GM23338 (cell line): ENCODE measurements around the gene C1QTNF4.

ENCODE experiments used
- CTCF ChIP-seq, 2 experiments: fragments of 200-600 bp in 1 of 2; sonication (generic) in 1 of 2; conservative IDR thresholded peaks; 2 replicates each; pipeline versions ENCODE4 v1.5.1 to v1.6.1; 2016 to 2017; ENCODE audit warnings: antibody characterized with exemption in 2 of 2, low read depth in 2 of 2, mild to moderate bottlenecking in 2 of 2, moderate library complexity in 1 of 2
- EZH2phosphoT487 ChIP-seq: fragments of 200-600 bp; sonication (generic); IDR thresholded peaks from one replicate; pipeline ENCODE4 v1.8.1; 2018; ENCODE audit warnings: antibody characterized with exemption; ENCODE audit not compliant: unreplicated experiment
- NANOG ChIP-seq: IDR thresholded peaks from 2 replicates; pipeline ENCODE4 v1.6.1; 2016; ENCODE audit warnings: antibody characterized with exemption, borderline replicate concordance

DNA sequence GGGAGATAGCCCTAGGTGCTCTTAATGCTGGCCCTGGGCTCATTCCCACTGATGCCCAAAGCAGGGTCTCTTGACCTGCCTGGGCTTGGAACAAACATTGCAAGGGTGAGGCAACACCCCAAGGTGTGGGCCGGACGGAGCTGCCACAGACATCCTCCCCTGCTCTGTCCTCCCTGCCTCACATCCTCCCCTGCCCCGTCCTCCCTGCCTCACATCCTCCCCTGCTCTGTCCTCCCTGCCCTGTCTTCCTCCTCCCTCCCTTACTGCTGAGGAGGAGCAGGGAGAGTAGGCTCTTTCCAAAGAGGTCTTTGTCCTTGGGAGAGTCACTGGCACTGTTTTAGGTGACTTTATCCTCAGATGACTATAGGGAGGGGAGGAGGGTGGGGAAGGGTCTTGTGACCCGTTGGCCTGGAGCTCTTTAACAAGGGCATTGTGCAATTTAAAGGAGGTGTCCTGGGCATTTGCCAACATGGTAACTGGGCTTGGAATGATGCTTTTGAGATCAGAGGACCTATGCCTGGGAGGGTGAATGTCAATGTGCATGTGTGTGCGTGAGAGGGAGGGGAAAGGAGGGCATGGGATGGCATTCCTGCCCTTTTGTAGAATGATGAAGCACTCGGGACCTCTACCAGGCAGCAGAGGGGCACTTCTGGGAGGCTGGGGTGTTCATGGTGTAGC is 7.0 kb downstream of the C1QTNF4 start:
- no peak for TF ChIP-seq EZH2phosphoT487
- TF ChIP-seq NANOG, result no peak
- no peak for TF ChIP-seq CTCF (conservative IDR thresholded peaks at IDR 0.05; ENCODE audit: low read depth in 2 of 2)
